ENCODE data around the gene CELF2. TPM values are rescaled to one million over a fixed set of nuclear protein-coding genes. Genes with fewer than 3 reads are reported as not detected.

CELF2 gene
- total RNA-seq, 2 experiments from 2014 or later = 197 to 205 TPM

GRCh38 chr10:11195623-11196022 is 178.0 kb downstream of the CELF2 start:
- no peak for TF ChIP-seq CTCF (IDR thresholded peaks at IDR 0.05)
- peak overlapping the region; percentile 81 for H3K27ac Mint-ChIP-seq
- intact Hi-C loops (cut with DNase I, micrococcal nuclease) = no loop called here
- peak overlapping the region in 1 of 2 donors; percentile 13 for H3K27ac ChIP-seq (ENCODE audit: low read depth in 1 of 2, low read length in 2 of 2)
- H3K9me3 Mint-ChIP-seq = no peaks in the 10 kb centered on the region
- CTCF ChIA-PET = interaction anchor here (1.0 kb wide), 1 partner anchor 11 kb away, joined by 3 read pairs; no protein-coding TSS in a partner anchor
- no peak overlapping the region for H3K4me3 ChIP-seq (ENCODE audit: low read length)
- no peaks in the 10 kb centered on the region for H3K27me3 ChIP-seq (ENCODE audit: control insufficient read depth in 1 of 2, insufficient read depth in 2 of 2, low read length in 2 of 2)
- H3K4me1 ChIP-seq (ENCODE audit: insufficient read depth, low read length) = peaks cover 88% of the 10 kb centered on the region
- H3K36me3 ChIP-seq (ENCODE audit: insufficient read depth, low read length) = peaks cover 86% of the 10 kb centered on the region
- H3K36me3 Mint-ChIP-seq (ENCODE audit: low read depth) = peaks cover 99% of the 10 kb centered on the region
- POLR2A ChIA-PET = no interaction called here
- peak overlapping the region; percentile 39 for H3K4me3 Mint-ChIP-seq
- DNase-seq (no peak), ATAC-seq (ENCODE audit: poor library complexity) (no peak)
- no peaks in the 10 kb centered on the region for H3K27me3 Mint-ChIP-seq
- H3K9me3 ChIP-seq (ENCODE audit: control insufficient read depth in 1 of 2, insufficient read depth in 1 of 2, low read length in 2 of 2) = no peaks in the 10 kb centered on the region
- H3K4me1 Mint-ChIP-seq (ENCODE audit: low read depth) = peaks cover 96% of the 10 kb centered on the region

- Histone ChIP-seq H3K4me1 (ENCODE audit: insufficient read depth, low read length) (peaks cover 82% of the 10 kb centered on the region), H3K36me3 (ENCODE audit: insufficient read depth, low read length) (peaks cover 89% of the 10 kb centered on the region), H3K4me3 (ENCODE audit: low read length) (no peak overlapping the region), H3K27ac (ENCODE audit: low read depth in 1 of 2, low read length in 2 of 2) (no peak overlapping the region), H3K27me3 (ENCODE audit: control insufficient read depth in 1 of 2, insufficient read depth in 2 of 2, low read length in 2 of 2) (no peaks in the 10 kb centered on the region), H3K9me3 (ENCODE audit: control insufficient read depth in 1 of 2, insufficient read depth in 1 of 2, low read length in 2 of 2) (no peaks in the 10 kb centered on the region)
- Mint-ChIP-seq H3K27me3 (no peaks in the 10 kb centered on the region), H3K27ac (peak overlapping the region; percentile 81), H3K9me3 (no peaks in the 10 kb centered on the region), H3K4me1 (ENCODE audit: low read depth) (peaks cover 96% of the 10 kb centered on the region), H3K4me3 (peak overlapping the region; percentile 57), H3K36me3 (ENCODE audit: low read depth) (peaks cover 99% of the 10 kb centered on the region)
- intact Hi-C loops (cut with DNase I, micrococcal nuclease) = no loop called here
- CTCF ChIA-PET = interaction anchor here (1.7 kb wide), 1 partner anchor 14 kb away, joined by 3 read pairs; no protein-coding TSS in a partner anchor
- POLR2A ChIA-PET = no interaction called here
- peak; percentile 30 for ATAC-seq (ENCODE audit: poor library complexity)
- peak in 2 of 14 experiments; percentile 55 to 64 for DNase-seq
- no peak for TF ChIP-seq CTCF (IDR thresholded peaks at IDR 0.05)
Observed at GRCh38 chr10:11197266-11197712, 179.6 kb downstream of the CELF2 start.

GRCh38 chr10:11197878-11198277 is 180.2 kb downstream of the CELF2 start:
- intact Hi-C loops (cut with DNase I, micrococcal nuclease) = no loop called here
- peaks cover 99% of the 10 kb centered on the region for H3K36me3 Mint-ChIP-seq (ENCODE audit: low read depth)
- no peaks in the 10 kb centered on the region for H3K9me3 Mint-ChIP-seq
- Histone ChIP-seq H3K27ac (ENCODE audit: low read depth in 1 of 2, low read length in 2 of 2) (no peak overlapping the region), H3K27me3 (ENCODE audit: control insufficient read depth in 1 of 2, insufficient read depth in 2 of 2, low read length in 2 of 2) (no peaks in the 10 kb centered on the region), H3K36me3 (ENCODE audit: insufficient read depth, low read length) (peaks cover 89% of the 10 kb centered on the region), H3K4me1 (ENCODE audit: insufficient read depth, low read length) (peaks cover 82% of the 10 kb centered on the region), H3K4me3 (ENCODE audit: low read length) (no peak overlapping the region), H3K9me3 (ENCODE audit: control insufficient read depth in 1 of 2, insufficient read depth in 1 of 2, low read length in 2 of 2) (no peaks in the 10 kb centered on the region)
- CTCF ChIA-PET = interaction anchor here (0.8 to 1.7 kb wide), 2 partner anchors 10 to 13 kb away, joined by 3 to 4 read pairs; no protein-coding TSS in a partner anchor
- H3K4me3 Mint-ChIP-seq = no peak overlapping the region
- TF ChIP-seq CTCF (IDR thresholded peaks at IDR 0.05) = no peak
- DNase-seq = no peak
- POLR2A ChIA-PET = interaction anchor here (0.8 to 1.1 kb wide), 2 partner anchors 18 to 34 kb away, joined by 3 read pairs; no protein-coding TSS in a partner anchor
- H3K27me3 Mint-ChIP-seq = no peaks in the 10 kb centered on the region
- no peak for ATAC-seq (ENCODE audit: poor library complexity)
- peak overlapping the region; percentile 81 for H3K27ac Mint-ChIP-seq
- H3K4me1 Mint-ChIP-seq (ENCODE audit: low read depth) = peaks cover 96% of the 10 kb centered on the region
